ENCODE data around the gene DENND1A.

DENND1A gene

DNA sequence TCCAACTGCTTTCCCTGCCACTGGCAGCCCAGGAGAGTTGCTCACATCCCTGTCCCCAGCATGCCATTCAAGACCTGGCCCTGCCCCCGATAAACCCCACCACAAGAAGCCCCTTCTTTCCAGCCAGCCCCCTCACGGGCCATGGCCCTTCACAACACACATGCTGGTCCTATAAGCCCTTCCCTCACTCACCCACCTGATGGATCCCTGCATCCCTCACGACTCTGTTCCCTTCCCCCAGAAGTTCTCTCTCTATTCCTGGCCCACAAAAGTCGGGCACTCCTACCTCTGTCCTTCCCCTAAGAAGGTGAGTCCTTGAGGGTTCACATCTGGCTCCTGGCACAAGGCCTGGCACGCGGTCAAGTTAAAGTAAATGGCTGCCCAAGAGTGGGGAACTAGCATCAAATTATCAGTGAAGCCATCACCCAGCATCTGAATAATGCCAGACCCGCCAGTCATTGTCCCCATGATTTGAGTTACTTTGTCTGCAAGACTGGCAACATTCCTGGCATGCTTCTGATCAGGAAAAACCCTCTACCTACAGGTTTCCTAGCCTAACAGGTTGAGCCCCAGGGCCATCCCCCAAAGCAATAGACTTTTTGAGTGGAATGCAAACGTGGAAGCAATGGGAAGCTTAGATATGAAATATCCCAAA, 508.0 kb downstream of the DENND1A start:
- no peak for DNase-seq

GRCh38 chr9:123421186-123421585, 508.7 kb downstream of the DENND1A start:
- no peak for DNase-seq

DNA sequence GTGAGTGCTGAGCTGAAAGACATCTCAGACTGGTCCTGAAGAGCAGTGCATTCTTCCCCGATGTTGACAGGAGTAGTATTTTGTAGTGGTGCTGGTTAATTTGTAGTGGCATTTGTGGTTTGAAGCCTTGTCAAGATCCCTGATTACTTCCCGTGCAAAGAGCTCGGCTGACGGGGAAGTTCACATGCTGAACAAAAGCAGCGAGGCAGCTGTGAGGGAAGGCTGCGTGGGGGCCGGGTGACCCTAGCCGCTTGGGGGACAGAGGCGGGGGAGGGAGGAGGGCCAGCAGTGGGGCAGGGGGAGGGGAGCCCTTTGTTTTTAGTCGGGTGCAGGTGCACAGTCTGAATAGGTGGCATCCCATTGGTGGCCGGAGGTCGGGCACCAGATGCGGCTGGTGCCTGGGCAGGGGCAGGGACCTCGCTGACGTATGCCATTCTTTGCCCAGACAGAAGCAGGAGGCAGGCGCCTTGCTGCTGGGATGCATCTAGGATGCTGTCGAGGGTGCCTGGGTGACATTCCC, 509.3 kb downstream of the DENND1A start:
- no peak for DNase-seq

- DNase-seq, result no peak
Measured at GRCh38 chr9:123419721-123420591, 510.0 kb downstream of the DENND1A start.

- no peak for DNase-seq
Measured at GRCh38 chr9:123419091-123419490, 510.8 kb downstream of the DENND1A start.

- DNase-seq, result no peak
Measured at GRCh38 chr9:123418506-123418905, 511.4 kb downstream of the DENND1A start.

DNA sequence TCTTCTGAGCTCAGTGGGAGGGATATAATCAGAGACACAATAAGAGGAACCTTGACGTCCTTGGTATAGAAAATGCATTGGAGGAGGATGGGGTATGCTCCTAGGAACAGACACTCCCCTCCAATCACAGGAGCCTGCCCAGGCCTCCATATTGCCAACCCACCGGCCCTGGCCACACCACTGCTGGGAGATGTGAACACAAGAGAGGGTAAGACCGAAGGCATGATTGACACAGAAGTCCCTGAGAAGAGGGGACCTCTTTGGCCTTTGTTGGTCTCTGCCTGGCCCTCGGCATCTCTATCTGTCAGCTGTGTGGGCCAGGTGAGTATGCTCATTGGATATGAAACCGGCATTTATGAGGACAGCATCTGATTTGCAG, 511.9 kb downstream of the DENND1A start:
- no peak for DNase-seq

- no peak for DNase-seq
Measured at GRCh38 chr9:123417289-123418051, 512.5 kb downstream of the DENND1A start.

- no peak for DNase-seq
Measured at GRCh38 chr9:123416176-123416575, 513.8 kb downstream of the DENND1A start.

DNA sequence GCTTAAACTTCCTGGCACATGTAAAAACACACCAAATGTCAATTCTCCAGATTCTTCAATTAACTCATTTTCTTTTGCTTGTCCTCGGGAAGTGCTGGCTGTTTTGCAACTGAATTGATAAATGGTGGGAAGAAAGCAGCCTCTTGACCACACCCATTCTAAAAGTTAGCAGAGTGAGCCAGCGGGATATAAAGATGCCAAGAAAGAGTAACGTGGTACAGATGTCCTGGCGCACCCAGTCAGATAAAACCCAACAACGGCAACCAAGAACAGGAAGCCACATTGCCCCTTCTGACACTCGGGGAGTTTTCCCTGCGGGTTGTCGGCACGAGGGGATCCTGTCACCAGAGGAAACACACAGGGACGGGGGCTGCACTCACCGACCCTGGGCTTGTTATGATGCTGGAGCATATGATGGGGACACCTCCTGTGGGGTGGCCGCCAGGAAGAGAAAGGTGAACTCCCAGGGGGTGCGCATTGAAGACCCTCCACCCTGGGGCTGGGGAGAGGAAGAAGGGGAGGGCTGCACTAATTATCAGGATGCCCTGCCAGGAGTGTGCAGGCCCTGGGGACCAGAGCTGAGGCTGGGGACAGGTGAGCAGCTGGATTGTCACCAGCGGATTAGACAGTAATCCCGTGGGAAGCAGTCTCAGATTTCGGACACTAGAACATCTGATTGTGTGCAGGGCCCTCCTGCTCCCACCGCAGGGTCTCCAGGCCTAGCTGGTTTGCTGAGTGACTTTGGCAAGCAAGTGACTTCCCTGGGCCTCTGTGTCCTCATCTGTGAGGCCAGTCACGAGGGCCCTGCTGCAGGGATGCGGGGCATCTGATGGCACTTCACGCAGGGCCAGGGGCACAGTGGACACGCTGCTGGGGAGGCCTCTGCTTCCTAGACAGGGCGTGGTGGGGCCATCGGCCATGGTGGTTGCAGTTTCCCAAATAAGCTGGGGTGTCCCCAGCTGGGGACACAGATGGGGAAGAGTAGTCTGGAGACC, 514.7 kb downstream of the DENND1A start:
- DNase-seq, result no peak

DNA sequence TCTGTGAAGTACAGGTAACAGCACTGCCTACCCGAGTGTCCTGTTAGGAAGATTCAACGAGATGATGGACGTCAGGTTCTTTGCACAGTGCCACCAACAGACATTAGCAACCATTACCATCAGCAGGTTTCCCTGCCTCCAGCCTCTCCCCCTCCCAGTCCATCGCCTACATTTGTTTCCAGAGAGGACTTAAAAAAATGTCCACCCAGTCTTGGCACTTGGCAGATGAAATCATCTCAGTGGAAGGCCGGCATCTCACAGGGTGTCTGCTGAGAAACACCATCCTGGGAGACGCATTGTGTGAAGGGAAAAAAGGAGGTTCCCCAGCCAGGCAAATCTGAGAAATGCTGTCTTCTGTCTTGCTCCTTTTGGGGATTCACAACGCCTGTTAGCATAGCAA, 515.7 kb downstream of the DENND1A start:
- no peak for DNase-seq

GRCh38 chr9:123412171-123412820, 517.6 kb downstream of the DENND1A start:
- DNase-seq, result no peak

DNA sequence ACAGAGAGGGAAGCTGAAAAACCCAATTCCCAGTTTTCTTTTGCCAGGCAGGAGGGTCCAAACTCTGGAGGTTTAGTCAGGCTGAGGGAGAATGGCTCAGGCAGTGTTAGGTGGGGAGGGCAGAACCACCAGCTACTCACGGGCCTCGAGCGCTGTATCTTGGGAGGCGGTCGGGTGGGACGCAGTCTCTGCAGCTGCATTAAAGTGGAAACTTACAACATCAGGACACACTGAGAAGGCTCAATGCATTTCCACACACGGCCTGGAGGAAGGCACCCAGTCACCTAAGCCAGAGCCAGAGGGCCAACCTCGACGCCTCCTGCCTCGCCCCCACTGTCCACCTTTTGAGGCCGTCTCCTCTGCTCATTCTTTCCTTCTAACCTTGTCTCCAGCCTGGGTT, 518.3 kb downstream of the DENND1A start:
- DNase-seq, result no peak

DNA sequence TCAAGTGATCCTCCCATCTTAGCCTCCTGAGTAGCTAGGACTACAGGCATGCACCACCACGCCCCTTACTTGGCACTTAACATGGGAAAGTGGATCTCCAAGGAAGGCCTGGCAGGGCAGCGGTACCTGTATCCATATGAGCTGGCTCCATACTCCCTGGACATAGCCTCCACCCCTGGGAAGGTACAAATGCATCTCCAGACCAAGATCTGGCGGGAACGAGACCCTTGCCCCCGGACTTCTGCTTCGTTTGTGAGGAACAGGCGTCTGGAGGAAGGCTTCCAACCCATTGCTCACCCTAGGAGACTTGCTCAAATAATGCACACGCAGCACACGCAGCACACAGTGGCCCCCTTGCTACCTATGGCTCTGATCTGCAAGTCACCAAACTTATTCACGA, 518.7 kb downstream of the DENND1A start:
- DNase-seq, result no peak

DNA sequence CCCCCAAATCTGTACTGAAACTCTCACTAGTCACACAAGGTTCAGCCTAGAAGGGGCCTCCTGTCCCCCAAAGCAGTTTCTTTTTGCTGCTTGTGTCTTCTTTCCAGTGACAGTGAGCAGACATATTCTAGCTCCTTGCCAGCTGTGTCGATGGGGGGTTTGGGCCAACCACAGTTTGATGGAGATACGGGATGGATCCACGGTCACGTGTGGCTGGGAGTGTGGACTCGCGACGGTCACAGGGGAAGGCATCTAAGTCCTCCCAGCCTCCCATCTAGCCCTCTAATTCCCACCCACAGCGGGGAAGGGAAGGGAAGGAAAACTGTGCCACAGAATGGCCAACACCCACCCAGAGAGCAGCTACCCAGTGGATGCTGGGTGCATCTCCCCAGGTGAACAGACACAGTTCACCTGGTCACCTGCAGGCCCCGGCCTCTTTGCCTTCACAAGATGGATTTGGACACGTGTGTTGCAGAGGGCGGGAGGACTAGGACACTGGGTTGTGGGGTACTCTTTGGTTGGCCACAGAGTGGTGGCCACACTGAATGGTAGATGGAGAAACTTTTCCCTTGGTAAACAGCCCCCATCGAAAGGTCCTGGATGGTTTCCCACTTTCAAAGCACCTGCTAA, 519.5 kb downstream of the DENND1A start:
- no peak for DNase-seq

GRCh38 chr9:123408313-123409262, 521.3 kb downstream of the DENND1A start:
- no peak for DNase-seq

GRCh38 chr9:123407217-123407851, 522.6 kb downstream of the DENND1A start:
- DNase-seq, result no peak

- no peak for DNase-seq
Measured at GRCh38 chr9:123406691-123407216, 523.2 kb downstream of the DENND1A start.

DNA sequence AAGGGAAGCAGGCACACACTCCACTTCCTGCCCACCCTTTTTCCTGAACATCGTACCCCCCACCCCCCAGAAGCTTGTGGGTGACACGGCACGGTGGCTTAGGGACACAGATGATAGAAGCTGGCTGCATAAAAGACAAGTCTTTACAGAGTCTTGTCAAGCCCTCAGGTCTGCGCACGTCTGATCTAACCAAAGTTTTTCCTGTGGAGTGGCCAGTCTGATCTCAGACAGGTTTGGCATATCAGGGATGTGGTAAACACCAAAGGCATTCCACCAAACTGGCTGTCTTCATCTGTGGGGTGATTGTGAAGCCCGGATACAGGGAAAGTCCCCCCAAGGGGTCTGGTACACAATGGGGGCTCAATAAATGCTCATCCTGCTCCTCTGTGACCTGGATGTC, 523.9 kb downstream of the DENND1A start:
- DNase-seq, result no peak

Measured in NCI-H2107 (cell line).